WTC11 (cell line): Measurements from ENCODE around the gene RCC2. TPM values are rescaled to one million over a fixed set of nuclear protein-coding genes. Genes with fewer than 3 reads are reported as not detected.

Experiments
- ATAC-seq: fragments of 200-7000 bp; cut with Tn5 transposase; 2 replicates; pipeline ENCODE4 v1.10.0; 2021; ENCODE audit warnings: mild to moderate bottlenecking, moderate library complexity
- CTCF ChIA-PET: fragments of 300-600 bp; sonication (Branson Sonifier 250); formaldehyde crosslinking; loops from one replicate; lab custom pipeline; 2021; ENCODE audit warnings: antibody characterized with exemption; lab: Charles Lee
- POLR2A ChIA-PET: fragments of 350-600 bp; sonication (Branson Sonifier 250); formaldehyde crosslinking; loops from one replicate; lab custom pipeline; 2021; ENCODE audit warnings: antibody characterized with exemption; lab: Charles Lee
- DNase-seq: peaks from one replicate; pipeline ENCODE4 v3.0.0; 2021; ENCODE audit warnings: low spot score
- H3K27ac Mint-ChIP-seq: 2 replicates; pipeline ENCODE4 v1.8.0; 2021; ENCODE audit warnings: mixed read lengths
- H3K27me3 Mint-ChIP-seq: 2 replicates; pipeline ENCODE4 v1.8.0; 2021; ENCODE audit warnings: low read depth, mild to moderate bottlenecking, moderate library complexity, mixed read lengths
- H3K36me3 Mint-ChIP-seq: 2 replicates; pipeline ENCODE4 v1.8.0; 2021; ENCODE audit warnings: mixed read lengths
- H3K4me1 Mint-ChIP-seq: 2 replicates; pipeline ENCODE4 v1.8.0; 2022; ENCODE audit warnings: mixed read lengths
- H3K4me3 Mint-ChIP-seq: 2 replicates; pipeline ENCODE4 v1.8.0; 2021; ENCODE audit warnings: mild to moderate bottlenecking, moderate library complexity, mixed read lengths
- H3K9me3 Mint-ChIP-seq: 2 replicates; pipeline ENCODE4 v1.8.0; 2021; ENCODE audit warnings: mixed read lengths
- ATF1 ChIP-seq: sonication (generic); formaldehyde crosslinking; IDR thresholded peaks from 2 replicates; pipeline ENCODE4 v1.8.1; 2023; ENCODE audit warnings: mild to moderate bottlenecking, moderate library complexity, missing genetic modification reagents
- CREB1 ChIP-seq: sonication (generic); formaldehyde crosslinking; IDR thresholded peaks from 2 replicates; pipeline ENCODE4 v1.8.0; 2023; ENCODE audit warnings: mild to moderate bottlenecking, missing genetic modification reagents
- EMX1 ChIP-seq: fragments of 250-450 bp; sonication (Bioruptor Pico); IDR thresholded peaks from 2 replicates; pipeline ENCODE4 v1.8.0; 2021; ENCODE audit warnings: mild to moderate bottlenecking
- FOXK1 ChIP-seq: sonication (generic); formaldehyde crosslinking; IDR thresholded peaks from 2 replicates; pipeline ENCODE4 v1.8.0; 2022; ENCODE audit warnings: mild to moderate bottlenecking, moderate library complexity, missing genetic modification reagents
- IRF2 ChIP-seq: sonication (generic); formaldehyde crosslinking; IDR thresholded peaks from 2 replicates; pipeline ENCODE4 v1.8.0; 2022; ENCODE audit warnings: low read depth, missing genetic modification reagents, borderline replicate concordance
- MYBL2 ChIP-seq: sonication (generic); formaldehyde crosslinking; IDR thresholded peaks from 2 replicates; pipeline ENCODE4 v1.8.1; 2023; ENCODE audit warnings: mild to moderate bottlenecking, moderate library complexity, missing genetic modification reagents
- OVOL2 ChIP-seq: fragments of 250-450 bp; sonication (Bioruptor Pico); IDR thresholded peaks from 2 replicates; pipeline ENCODE4 v1.9.0; 2021; ENCODE audit warnings: mild to moderate bottlenecking, borderline replicate concordance
- PRRX2 ChIP-seq: fragments of 250-450 bp; sonication (Bioruptor Pico); IDR thresholded peaks from 2 replicates; pipeline ENCODE4 v1.8.0; 2021; ENCODE audit warnings: mild to moderate bottlenecking
- RELA ChIP-seq: sonication (generic); formaldehyde crosslinking; IDR thresholded peaks from 2 replicates; pipeline ENCODE4 v1.8.1; 2022; ENCODE audit warnings: missing genetic modification reagents, mild to moderate bottlenecking, borderline replicate concordance
- TEAD4 ChIP-seq: sonication (generic); formaldehyde crosslinking; IDR thresholded peaks from 2 replicates; pipeline ENCODE4 v1.8.0; 2022; ENCODE audit warnings: mild to moderate bottlenecking, missing genetic modification reagents
- ZBTB21 ChIP-seq: sonication (generic); formaldehyde crosslinking; IDR thresholded peaks from 2 replicates; pipeline ENCODE4 v1.8.1; 2023; ENCODE audit warnings: mild to moderate bottlenecking, missing genetic modification reagents, borderline replicate concordance
- ZNF263 ChIP-seq: sonication (generic); formaldehyde crosslinking; IDR thresholded peaks from 2 replicates; pipeline ENCODE4 v1.8.1; 2022; ENCODE audit warnings: low read depth, mild to moderate bottlenecking, moderate library complexity, missing genetic modification reagents
- total RNA-seq: library from RNA; stranded (reverse); gene quantifications from 3 replicates; pipeline ENCODE4 v1.2.3, GENCODE V29; 2021
- TF ChIP-seq, protein P1 (sequence below): sonication (generic); formaldehyde crosslinking; IDR thresholded peaks from 2 replicates; pipeline ENCODE4 v1.8.1; 2023; ENCODE audit warnings: mild to moderate bottlenecking, missing genetic modification reagents, moderate library complexity
- TF ChIP-seq, protein P2 (sequence below): fragments of 250-450 bp; sonication (Bioruptor Pico); IDR thresholded peaks from 2 replicates; pipeline ENCODE4 v1.8.0; 2021; ENCODE audit warnings: mild to moderate bottlenecking
- TF ChIP-seq, protein P3 (sequence below): sonication (generic); formaldehyde crosslinking; IDR thresholded peaks from 2 replicates; pipeline ENCODE4 v1.8.0; 2022; ENCODE audit warnings: mild to moderate bottlenecking, missing genetic modification reagents
- TF ChIP-seq, protein P4 (sequence below): sonication (generic); formaldehyde crosslinking; IDR thresholded peaks from 2 replicates; pipeline ENCODE4 v1.8.1; 2022; ENCODE audit warnings: missing genetic modification reagents, borderline replicate concordance
- TF ChIP-seq, protein P5 (sequence below): sonication (generic); formaldehyde crosslinking; IDR thresholded peaks from 2 replicates; pipeline ENCODE4 v1.8.0; 2022; ENCODE audit warnings: missing genetic modification reagents
- TF ChIP-seq, protein P6 (sequence below): fragments of 250-450 bp; sonication (Bioruptor Pico); IDR thresholded peaks from 2 replicates; pipeline ENCODE4 v1.9.0; 2021; ENCODE audit warnings: mild to moderate bottlenecking

Gene RCC2
- total RNA-seq, 1 experiment from 2014 or later = 377 TPM

DNA sequence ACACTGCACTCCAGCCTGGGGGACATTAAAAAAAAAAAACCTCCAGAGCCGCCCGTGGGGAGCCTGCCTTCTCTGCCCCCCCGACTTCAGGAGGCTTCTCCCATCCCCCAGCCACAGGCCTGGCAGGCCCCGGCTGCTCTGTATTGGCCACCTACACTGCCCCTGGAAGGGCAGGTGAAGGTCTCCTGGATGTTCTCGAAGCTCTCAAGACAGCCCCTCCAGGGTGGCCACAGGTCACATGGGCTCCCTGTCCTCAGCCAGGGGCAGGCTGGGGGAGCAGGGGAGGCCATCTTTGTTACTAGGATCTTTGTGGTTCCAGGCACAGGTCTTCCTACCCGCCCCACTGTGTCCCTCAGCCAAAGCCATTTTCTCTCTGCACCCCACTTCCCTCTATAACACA lies 34.7 kb downstream of the RCC2 start:
- ChIA-PET POLR2A (no interaction called here), CTCF (interaction anchor here (0.7 to 2.6 kb wide), 8 partner anchors 8 to 345 kb away, joined by 3 to 10 read pairs (median 4); no protein-coding TSS in a partner anchor)
- Mint-ChIP-seq H3K27ac (peak overlapping the region; percentile 74), H3K27me3 (no peaks in the 10 kb centered on the region), H3K4me3 (no peak overlapping the region), H3K36me3 (peaks cover 29% of the 10 kb centered on the region), H3K4me1 (peaks cover 49% of the 10 kb centered on the region), H3K9me3 (no peaks in the 10 kb centered on the region)
- TF ChIP-seq OVOL2 (0 out of 2 replicates have a peak, but pooled peaks have one; percentile 21), RELA (CRISPR knock-in tag) (no peak), CREB1 (CRISPR knock-in tag) (0 out of 2 replicates have a peak, but pooled peaks have one; percentile 30), TEAD4 (no peak), FOXK1 (CRISPR knock-in tag) (no peak), PRRX2 (CRISPR knock-in tag) (peak; percentile 88; the same call in 1 of the 2 replicates)
- TF ChIP-seq, protein P1, sequence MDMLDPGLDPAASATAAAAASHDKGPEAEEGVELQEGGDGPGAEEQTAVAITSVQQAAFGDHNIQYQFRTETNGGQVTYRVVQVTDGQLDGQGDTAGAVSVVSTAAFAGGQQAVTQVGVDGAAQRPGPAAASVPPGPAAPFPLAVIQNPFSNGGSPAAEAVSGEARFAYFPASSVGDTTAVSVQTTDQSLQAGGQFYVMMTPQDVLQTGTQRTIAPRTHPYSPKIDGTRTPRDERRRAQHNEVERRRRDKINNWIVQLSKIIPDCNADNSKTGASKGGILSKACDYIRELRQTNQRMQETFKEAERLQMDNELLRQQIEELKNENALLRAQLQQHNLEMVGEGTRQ (CRISPR knock-in tag) = peak; percentile 62
- TF ChIP-seq, protein P2, sequence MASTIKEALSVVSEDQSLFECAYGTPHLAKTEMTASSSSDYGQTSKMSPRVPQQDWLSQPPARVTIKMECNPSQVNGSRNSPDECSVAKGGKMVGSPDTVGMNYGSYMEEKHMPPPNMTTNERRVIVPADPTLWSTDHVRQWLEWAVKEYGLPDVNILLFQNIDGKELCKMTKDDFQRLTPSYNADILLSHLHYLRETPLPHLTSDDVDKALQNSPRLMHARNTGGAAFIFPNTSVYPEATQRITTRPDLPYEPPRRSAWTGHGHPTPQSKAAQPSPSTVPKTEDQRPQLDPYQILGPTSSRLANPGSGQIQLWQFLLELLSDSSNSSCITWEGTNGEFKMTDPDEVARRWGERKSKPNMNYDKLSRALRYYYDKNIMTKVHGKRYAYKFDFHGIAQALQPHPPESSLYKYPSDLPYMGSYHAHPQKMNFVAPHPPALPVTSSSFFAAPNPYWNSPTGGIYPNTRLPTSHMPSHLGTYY (CRISPR knock-in tag) = peak; percentile 91; the same call in 1 of the 2 replicates
- TF ChIP-seq, protein P3, sequence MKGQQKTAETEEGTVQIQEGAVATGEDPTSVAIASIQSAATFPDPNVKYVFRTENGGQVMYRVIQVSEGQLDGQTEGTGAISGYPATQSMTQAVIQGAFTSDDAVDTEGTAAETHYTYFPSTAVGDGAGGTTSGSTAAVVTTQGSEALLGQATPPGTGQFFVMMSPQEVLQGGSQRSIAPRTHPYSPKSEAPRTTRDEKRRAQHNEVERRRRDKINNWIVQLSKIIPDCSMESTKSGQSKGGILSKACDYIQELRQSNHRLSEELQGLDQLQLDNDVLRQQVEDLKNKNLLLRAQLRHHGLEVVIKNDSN = peak; percentile 44; the same call in 1 of the 2 replicates
- DNase-seq (no peak), ATAC-seq (peak; percentile 6)

DNA sequence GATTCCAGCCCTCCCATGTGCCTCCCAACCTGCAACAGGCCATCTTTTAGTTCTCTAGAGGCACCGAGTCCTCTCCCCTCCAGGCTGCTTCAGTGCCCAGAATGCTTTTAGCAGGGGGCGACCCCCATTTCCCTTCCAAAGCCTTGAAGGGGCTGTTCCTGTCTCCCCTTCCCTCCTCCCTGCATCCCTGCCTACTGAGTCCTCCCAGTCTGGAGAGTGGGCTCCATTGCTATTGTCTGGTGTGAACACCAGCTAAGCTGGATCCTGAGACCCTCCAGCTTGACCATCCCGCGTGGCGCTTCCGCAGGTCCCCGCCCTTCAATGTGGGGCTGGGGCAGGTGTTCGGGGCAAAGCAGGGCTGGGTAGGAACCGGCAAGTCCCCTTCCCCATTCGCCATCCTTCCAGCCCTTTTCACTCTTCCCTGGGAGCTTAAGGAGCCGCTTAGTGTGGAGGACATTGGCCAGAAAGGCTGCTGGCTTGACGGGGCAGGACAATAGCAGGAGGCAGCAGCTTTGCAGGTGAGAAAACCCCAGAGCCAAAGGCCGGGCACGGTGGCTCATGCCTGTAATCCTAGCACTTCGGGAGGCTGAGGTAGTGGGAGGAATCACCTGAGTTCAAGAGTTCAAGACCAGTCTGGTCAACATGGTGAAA lies 35.3 kb downstream of the RCC2 start:
- CTCF ChIA-PET = interaction anchor here (0.6 to 2.6 kb wide), 5 partner anchors 48 to 344 kb away, joined by 3 to 10 read pairs (median 3); no protein-coding TSS in a partner anchor
- H3K4me3 Mint-ChIP-seq = no peak overlapping the region
- no peak; the same call in 1 of the 2 replicates for ATAC-seq
- H3K36me3 Mint-ChIP-seq = peaks cover 22% of the 10 kb centered on the region
- H3K4me1 Mint-ChIP-seq = peaks cover 45% of the 10 kb centered on the region
- POLR2A ChIA-PET = no interaction called here
- peak overlapping the region; percentile 81 for H3K27ac Mint-ChIP-seq
- no peak for DNase-seq
- no peaks in the 10 kb centered on the region for H3K27me3 Mint-ChIP-seq
- TF ChIP-seq MYBL2 (CRISPR knock-in tag) (no peak), IRF2 (CRISPR knock-in tag) (no peak), TEAD4 (no peak), ZNF263 (CRISPR knock-in tag) (peak; percentile 79), EMX1 (CRISPR knock-in tag) (0 out of 2 replicates have a peak, but pooled peaks have one; percentile 30), ZBTB21 (CRISPR knock-in tag) (no peak), ATF1 (CRISPR knock-in tag) (0 out of 2 replicates have a peak, but pooled peaks have one; percentile 56)
- TF ChIP-seq, protein P4, sequence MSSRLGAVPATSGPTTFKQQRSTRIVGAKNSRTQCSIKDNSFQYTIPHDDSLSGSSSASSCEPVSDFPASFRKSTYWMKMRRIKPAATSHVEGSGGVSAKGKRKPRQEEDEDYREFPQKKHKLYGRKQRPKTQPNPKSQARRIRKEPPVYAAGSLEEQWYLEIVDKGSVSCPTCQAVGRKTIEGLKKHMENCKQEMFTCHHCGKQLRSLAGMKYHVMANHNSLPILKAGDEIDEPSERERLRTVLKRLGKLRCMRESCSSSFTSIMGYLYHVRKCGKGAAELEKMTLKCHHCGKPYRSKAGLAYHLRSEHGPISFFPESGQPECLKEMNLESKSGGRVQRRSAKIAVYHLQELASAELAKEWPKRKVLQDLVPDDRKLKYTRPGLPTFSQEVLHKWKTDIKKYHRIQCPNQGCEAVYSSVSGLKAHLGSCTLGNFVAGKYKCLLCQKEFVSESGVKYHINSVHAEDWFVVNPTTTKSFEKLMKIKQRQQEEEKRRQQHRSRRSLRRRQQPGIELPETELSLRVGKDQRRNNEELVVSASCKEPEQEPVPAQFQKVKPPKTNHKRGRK = no peak
- TF ChIP-seq, all 79 proteins: peak for 3
- no peaks in the 10 kb centered on the region for H3K9me3 Mint-ChIP-seq

DNA sequence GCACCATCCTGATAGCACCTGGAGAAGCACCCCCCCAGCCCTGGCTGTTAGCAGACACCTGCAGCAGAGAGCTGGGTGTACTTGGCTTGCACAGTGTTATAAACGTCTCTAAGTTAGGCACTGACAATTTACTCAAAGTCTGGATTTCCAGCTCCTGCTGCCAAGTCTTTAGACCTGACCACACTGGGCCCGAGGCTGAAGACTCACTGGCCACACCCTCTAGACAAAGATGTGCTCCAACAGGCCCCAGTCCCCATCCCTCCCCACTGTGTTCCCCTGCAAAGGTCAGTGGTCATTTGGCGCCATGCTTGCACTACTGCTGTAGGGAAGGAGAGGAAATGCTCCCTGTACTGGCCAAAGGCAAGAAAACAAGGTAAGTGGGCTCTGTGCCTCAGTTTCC lies 36.4 kb downstream of the RCC2 start:
- H3K9me3 Mint-ChIP-seq = no peaks in the 10 kb centered on the region
- H3K27ac Mint-ChIP-seq = no peak overlapping the region
- no peak for DNase-seq
- H3K27me3 Mint-ChIP-seq = no peaks in the 10 kb centered on the region
- ChIA-PET CTCF (interaction anchor here (0.7 to 2.6 kb wide), 5 partner anchors 39 to 328 kb away, joined by 4 to 10 read pairs (median 4); no protein-coding TSS in a partner anchor), POLR2A (no interaction called here)
- ATAC-seq = no peak
- peaks cover 11% of the 10 kb centered on the region for H3K36me3 Mint-ChIP-seq
- H3K4me3 Mint-ChIP-seq = no peak overlapping the region
- H3K4me1 Mint-ChIP-seq = peaks cover 35% of the 10 kb centered on the region
- no peak for TF ChIP-seq TEAD4
- TF ChIP-seq, protein P5, sequence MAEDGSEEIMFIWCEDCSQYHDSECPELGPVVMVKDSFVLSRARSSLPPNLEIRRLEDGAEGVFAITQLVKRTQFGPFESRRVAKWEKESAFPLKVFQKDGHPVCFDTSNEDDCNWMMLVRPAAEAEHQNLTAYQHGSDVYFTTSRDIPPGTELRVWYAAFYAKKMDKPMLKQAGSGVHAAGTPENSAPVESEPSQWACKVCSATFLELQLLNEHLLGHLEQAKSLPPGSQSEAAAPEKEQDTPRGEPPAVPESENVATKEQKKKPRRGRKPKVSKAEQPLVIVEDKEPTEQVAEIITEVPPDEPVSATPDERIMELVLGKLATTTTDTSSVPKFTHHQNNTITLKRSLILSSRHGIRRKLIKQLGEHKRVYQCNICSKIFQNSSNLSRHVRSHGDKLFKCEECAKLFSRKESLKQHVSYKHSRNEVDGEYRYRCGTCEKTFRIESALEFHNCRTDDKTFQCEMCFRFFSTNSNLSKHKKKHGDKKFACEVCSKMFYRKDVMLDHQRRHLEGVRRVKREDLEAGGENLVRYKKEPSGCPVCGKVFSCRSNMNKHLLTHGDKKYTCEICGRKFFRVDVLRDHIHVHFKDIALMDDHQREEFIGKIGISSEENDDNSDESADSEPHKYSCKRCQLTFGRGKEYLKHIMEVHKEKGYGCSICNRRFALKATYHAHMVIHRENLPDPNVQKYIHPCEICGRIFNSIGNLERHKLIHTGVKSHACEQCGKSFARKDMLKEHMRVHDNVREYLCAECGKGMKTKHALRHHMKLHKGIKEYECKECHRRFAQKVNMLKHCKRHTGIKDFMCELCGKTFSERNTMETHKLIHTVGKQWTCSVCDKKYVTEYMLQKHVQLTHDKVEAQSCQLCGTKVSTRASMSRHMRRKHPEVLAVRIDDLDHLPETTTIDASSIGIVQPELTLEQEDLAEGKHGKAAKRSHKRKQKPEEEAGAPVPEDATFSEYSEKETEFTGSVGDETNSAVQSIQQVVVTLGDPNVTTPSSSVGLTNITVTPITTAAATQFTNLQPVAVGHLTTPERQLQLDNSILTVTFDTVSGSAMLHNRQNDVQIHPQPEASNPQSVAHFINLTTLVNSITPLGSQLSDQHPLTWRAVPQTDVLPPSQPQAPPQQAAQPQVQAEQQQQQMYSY (CRISPR knock-in tag) = no peak
- TF ChIP-seq, protein P6, sequence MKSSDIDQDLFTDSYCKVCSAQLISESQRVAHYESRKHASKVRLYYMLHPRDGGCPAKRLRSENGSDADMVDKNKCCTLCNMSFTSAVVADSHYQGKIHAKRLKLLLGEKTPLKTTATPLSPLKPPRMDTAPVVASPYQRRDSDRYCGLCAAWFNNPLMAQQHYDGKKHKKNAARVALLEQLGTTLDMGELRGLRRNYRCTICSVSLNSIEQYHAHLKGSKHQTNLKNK = no peak
